Measurements from ENCODE around the gene THRA.

GRCh38 chr17:40071313-40072039, 8.7 kb downstream of the THRA start:
- TF ChIP-seq POLR2A (IDR thresholded peaks at IDR 0.05): no peak
- peak in 1 of 6 experiments; percentile 5 for TF ChIP-seq CTCF (IDR thresholded peaks at IDR 0.05)

Measured in thyroid gland (tissue), 4 donors.